GM18867 (cell line): ENCODE results near the gene CLEC10A.
"Not testable (repeated sequence)": the region's sequence is repeated elsewhere in the genome, so short reads cannot be mapped to it uniquely, and the experiment has no call there.

ENCODE experiments used
- ATAC-seq: cut with Tn5 transposase; IDR thresholded peaks from one replicate; pipeline ENCODE4 v1.9.1; 2021; ENCODE audit warnings: mild to moderate bottlenecking, moderate library complexity; ENCODE audit not compliant: unreplicated experiment

The CLEC10A gene, protein sequence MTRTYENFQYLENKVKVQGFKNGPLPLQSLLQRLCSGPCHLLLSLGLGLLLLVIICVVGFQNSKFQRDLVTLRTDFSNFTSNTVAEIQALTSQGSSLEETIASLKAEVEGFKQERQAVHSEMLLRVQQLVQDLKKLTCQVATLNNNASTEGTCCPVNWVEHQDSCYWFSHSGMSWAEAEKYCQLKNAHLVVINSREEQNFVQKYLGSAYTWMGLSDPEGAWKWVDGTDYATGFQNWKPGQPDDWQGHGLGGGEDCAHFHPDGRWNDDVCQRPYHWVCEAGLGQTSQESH

DNA sequence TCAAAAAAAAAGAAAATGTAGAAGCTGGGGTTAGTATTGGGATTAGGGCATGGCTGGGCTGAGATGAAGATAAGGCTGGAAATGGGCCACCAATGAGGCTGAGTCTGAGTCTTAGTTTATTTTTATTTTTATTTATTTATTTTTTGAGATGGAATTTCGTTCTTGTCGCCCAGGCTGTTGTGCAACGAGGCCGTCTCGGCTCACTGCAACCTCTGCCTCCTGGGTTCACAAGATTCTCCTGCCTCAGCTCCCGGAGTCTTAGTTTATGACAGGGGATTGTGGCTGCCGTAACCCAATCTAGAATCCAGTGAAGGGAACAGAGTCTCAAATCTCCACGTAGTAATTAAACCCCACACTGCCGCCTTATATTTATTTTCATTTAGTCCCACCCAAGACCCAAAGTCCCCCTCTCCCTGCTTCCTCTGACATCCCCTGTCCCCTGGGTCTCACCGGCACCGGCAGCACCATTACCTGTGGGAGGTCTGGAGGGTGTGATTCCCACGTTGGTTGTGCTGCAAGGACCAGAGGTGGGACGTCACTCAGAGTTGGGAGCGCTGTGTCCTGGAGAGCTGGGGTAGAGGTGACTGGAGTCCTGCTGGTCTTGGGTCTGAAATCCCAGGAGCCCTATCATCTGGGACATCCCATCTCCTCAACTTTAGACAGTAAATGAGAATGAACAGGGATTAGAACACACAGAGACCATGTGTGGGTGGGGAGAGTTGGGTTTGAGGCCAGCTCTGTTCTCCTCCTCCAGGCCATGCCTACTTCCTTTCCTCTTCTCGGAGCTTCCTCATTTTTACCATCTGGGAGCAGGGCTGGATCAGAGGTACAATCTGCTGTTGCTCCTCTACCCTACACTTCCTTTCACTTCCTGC, at the start of gene CLEC10A:
CLEC10A (minus strand) TSS at position 671 of the 875 bp plus-strand sequence. CDS start 1,439 bp downstream, outside the sequence.
- no peak for ATAC-seq

DNA sequence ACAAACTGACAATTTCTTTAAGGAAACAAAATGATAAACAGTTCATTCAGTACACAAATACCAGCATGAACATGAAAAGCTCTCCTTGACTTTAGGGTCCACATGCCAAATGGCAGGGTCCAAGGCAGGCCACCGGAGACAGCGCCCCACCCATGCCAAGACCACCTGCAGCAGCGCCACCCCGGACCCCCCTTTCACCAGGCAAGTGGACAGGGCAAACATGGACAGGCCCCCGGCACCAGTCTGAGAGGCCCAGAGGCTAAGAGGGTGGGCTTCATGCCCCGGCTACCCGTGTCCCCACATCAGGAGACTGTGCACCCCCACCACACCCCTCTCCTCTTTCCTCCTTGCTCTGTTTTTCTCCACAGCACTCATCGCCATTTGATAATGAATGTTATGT, 49.3 kb upstream of the CLEC10A start:
- ATAC-seq, result no peak

DNA sequence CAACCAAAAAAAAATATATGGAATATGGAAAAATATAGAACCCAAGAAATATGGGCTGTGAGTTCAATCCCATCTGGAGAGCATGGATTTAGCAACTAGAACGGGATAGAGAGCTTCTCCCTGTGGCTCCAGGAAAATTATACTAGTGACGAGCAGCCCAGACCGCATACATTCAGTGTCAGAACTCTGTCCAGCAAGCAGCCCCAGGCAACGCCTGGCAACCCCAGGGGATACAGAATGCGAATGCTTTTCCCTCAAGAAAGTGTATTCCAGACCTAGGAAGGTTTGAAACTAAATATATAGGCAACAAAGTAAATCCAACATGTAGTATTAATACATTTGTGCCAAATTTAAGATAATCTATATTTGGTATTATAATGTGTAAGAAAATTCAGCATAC, 48.1 kb upstream of the CLEC10A start:
- no peak for ATAC-seq

DNA sequence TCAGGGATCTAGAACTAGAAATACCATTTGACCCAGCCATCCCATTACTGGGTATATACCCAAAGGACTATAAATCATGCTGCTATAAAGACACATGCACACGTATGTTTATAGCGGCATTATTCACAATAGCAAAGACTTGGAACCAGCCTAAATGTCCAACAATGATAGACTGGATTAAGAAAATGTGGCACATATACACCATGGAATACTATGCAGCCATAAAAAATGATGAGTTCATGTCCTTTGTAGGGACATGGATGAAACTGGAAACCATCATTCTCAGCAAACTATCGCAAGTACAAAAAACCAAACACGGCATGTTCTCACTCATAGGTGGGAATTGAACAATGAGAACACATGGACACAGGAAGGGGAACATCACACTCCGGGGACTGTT, 47.5 kb upstream of the CLEC10A start:
- not testable (repeated sequence) for ATAC-seq

DNA sequence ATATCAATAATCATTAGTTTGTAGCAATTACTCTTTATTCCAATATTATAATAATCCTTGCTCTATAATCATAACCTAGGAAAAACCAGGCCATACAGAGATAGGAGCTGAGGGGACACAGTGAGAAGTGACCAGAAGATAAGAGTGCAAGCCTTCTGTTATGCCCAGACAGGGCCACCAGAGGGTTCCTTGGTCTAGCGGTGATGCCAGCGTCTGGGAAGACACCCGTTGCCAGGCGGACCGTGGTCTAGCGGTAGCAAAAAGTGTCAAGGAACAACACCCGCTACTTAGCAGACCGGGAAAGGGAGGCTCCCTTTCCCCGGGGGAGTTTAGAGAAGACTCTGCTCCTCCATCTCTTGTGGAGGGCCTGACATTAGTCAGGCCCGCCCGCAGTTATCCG, 46.3 kb upstream of the CLEC10A start:
- not testable (repeated sequence) for ATAC-seq

DNA sequence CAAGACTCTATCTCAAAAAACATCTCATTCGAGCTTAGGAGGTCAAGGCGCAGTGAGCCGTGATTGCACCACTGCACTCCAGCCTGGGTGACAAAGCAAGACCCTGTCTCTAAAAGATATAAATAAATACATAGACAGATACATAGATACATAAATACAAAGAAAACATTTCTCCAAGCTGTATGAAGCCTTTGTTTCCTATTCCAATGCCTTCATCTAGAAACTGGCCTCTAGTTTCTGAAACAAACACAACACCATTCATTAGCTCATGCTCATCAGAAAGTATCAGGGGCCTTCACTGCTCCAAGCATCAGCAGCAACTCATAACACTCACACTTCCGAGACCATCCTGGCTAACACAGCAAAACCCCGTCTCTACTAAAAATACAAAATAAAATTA, 44.9 kb upstream of the CLEC10A start:
- no peak for ATAC-seq

DNA sequence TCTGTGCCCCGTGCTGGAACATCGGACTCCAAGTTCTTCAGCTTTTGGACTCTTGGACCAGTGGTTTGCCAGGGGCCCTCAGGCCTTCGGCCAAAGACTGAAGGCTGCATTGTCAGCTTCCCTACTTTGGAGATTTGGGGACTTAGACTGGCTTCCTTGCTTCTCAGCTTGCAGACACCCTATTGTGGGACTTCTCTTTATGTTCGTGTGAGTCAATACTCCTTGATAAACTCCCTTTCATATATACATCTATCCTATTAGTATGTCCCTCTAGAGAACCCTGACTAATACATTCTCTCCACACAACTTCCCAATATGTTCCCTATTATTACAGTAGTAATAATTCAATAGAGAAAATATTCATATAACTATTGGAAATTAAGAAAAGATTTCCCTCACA, 43.8 kb upstream of the CLEC10A start:
- no peak for ATAC-seq

DNA sequence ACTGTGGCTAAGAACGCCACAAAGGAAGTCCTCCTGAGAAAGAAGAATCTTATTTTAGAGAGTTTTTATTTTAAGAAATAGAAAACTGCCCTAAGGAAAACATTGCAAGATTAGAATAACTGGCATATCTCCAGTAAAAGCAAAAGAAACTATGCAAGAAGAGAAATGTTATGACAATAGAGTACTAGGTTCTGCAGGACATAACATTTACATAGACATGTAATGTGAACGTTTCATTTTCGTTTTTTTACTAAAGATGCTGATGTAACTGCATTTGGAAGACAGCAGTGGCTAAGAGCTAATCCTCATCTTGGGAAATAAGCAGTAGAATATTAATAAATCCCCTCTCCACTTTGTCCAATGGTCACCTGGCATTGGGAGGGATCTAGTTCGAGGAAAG, 42.3 kb upstream of the CLEC10A start:
- ATAC-seq, result no peak

DNA sequence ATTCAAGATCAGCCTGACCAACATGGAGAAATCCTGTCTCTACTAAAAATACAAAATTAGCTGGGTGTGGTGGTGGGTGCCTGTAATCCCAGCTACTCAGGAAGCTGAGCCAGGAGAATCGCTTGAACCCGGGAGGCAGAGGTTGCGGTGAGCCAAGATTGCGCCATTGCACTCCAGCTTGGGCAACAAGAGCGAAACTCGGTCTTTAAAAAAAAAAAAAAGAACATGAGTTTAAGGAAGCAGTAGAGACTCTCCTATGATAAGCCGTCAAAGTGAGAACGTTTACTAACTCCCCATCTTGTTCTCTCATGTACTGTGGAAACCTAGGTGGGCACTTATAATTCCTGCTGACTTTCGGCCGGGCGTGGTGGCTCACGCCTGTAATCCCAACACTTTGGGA, 40.6 kb upstream of the CLEC10A start:
- not testable (repeated sequence) for ATAC-seq

DNA sequence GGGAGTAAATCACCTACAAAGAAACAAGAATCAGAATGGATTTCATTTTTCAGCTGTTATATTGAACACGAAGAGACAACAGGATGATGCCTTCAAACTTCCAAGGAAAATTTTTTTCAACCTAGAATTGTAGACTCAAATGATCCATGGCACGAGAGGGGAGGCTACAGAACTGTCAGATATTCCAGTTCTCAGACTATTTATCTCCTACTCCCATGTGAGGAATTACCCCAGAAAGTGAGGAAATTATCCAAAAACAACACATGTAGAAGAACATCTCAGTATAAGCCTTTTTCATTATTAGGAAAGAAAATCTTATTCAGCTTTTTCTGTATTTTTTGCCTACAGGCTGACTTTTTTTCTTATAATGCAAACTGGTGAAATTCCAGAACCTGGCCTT, 40.1 kb upstream of the CLEC10A start:
- no peak for ATAC-seq

DNA sequence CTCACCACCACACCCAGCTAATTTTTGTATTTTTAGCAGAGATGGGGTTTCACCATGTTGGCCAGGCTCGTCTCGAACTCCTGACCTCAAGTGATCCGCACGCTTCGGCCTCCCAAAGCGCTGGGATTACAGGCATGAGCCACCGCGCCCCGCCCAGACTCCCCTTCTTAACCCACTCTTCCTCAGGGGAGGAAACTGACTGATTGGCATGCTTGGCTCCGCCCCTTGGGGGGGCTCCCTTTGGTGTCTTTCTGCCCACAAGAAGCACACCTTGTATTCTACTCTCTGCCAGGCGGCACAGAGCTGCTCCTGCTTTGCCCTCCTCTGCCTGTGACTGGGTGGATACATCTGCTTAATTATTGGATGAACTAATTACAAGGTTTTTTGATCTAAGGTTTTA, 39.3 kb upstream of the CLEC10A start:
- ATAC-seq, result no peak

DNA sequence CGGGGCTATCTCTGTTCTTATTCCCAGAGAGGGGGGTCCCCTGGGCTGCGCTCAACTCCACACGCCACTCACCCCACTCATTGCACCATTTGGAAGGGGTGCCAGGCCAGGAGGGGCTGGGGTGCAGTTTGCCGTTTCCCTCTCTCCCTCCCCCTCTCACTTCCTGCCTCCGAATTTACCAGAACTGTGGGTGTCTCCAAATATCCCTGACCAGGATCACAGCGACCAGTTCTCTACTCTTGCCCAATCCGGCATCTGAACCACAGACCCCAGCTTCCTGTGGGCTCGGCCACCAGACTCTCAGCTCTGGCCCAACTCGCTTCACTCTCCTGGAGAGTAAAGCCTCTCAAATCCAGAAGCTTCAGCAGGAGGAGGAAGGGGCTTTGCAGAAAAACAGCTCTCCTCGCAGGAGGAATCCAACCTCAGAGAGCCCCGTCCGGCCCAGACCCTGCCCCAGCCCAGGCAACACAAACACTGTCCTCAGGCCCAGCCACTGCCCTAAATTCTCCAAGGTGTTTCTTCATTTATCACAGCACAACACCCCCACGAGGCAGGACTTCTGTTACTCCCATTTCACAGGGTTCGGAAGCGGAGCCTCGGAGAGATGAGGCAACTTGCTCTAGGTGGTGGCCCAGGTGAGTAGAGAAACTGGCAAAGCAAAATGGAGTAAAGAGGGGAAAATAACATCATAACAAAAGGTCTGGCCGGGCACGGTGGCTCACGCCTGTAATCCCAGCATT, 35.0 kb upstream of the CLEC10A start:
- no peak for ATAC-seq

DNA sequence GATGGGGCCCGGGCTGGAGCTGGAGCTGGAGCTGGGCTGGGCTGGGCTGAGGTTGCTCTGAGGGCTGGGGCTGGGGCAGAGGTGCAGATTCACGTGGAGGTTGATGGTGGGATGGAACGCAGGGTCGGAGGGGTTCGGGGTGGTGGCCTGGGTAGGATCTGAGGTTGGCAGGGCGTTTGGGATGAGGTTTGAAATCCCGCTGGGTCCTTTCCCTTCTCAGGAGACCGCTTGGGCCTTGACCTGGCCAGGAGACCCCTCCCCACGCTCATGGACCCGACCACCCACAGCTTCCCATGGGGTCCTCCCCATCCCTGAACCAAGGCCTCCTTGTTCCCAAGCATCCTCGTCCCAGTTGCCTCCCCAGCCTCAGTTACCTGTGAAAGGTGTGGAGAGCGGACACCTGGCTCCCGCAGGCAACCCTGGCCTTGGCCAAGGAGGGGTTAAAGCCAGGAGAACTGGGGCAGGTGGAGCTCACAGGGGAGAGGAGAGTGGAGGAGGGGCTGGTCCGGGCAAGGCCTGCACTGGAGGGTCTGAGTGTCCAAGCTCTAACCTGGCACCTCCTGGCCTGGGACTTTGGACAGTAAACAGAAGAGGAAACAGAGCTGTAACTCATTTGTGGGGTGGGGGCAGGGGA, 34.3 kb upstream of the CLEC10A start, which contains the start of gene ASGR2:
ASGR2 (minus strand) TSS at position 582 of the 634 bp plus-strand sequence. CDS start 582 bp downstream, outside the sequence.
- no peak for ATAC-seq

DNA sequence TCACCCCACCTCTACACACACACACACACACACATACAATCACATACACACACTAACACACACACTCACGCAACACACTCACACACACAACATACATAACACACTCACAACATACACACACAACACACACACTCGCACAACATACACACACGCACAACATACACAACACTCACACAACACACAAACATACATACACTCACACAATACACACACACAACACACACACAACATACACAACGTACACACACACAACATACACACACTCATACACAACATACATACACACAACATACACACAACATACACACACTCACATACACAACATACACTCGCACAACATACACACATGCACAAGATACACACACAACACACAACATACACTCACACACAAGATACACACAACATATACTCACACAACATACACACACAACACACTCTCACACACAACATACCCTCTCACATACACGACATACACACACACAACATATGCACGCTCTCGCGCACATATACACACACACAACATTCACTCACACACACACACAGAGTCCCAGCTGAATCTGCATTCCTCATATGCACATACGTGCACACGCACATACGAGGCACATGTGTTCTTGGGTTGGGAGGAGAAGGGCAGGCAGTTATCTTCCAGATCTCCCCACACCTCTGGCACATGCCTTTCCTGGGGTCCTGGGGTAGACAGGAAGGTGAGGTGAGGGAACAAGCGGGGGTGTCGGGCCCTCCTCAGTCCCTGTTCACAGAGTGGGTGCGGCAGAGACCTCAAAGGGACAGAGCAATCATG, 33.4 kb upstream of the CLEC10A start:
- ATAC-seq, result no peak

DNA sequence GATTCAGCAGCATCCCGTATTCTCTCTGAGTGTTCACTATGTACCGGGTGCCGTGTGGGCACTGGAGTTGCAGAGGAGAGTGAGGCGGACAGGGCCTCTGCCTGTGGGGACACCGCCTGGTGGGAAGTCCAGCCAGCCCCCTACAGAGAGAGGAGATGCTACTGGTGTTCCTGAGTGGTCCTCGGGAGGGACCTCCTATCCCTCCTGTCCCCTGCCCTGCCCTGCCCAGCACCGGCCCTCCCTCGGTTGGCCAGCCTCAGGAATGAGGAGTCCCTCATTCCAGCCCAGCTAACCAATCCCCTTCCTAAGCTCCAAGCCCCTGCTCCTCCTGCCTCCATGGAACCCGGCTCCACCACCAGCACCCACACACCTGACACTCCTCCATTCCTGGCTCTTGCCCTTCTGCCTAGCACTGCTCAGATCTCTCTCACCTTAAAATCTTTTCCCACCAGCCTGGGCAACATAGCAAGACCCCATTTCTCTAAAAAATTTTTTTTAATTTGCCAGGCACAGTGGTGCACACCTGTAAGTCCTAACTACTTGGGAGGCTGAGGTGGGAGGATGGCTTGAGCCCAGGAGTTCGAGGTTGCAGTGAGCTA, 32.6 kb upstream of the CLEC10A start:
- no peak for ATAC-seq

DNA sequence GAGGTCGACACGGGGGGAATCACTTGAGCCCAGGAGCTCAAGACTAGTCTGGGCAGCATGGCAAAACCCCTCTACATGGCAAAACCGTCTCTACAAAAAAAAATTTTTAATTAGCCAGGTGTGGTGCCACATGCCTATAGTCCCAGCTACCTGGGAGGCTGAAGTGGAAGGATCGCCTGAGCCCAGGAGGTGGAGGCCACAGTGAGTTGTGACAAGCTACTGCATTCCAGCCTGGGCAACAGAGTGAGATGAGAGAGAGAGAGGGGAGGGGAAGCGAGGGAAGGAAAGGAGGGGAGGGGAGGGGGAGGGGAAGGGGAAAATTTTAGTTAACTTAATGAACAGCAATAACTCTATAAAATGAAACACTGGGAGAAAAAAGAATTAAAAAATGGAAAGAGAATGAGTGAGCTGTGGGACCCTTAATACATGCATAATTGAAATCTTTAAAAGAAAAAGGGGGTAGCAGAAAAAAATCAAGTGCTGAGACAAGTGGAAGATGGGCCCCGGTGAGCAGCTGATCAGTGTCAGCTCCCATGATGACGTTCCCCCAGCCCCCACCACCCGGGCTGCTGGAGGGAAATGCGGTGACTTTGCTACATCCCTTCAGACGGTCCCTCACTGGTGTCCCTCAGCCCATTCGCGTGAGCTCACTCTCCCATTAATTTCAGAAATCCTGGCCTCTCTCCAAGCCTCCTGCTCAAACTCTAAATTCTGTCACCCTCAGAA, 31.9 kb upstream of the CLEC10A start:
- ATAC-seq, result no peak

DNA sequence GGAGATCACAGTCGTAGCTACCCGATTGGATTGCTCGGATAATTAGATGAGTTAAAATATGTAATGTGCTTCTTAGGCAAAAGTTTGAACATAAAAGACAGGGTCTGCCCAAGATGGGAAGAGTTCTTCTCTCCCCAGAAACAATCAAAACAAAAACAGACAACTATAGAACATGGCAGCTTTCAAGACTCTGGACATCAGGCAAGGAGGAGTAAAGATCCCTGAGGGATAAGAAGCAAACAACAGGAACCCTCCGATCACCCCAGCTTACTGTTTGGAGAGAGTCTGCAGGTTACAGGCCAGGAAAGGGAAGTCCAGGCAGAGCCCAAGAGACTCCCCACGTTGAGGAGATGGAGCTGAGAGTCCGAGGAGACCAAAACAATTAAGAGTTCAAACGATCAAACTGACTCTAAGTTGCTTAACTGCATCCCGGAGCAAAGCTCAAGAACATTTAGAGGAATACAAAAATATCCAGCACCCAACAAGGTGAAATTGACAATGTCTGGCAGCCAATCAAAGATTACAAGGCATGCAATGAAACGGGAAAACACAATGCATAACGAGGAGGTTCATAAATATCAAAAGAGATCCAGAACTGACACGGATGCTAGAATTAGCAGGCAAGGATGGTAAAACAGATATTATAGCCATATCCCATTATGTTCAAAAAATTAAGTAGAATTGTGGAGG, 30.7 kb upstream of the CLEC10A start:
- ATAC-seq, result no peak
